Subcutaneous adipose tissue (tissue), 4 donors: Measurements from ENCODE around the gene TTLL9. TPM values are rescaled to one million over a fixed set of nuclear protein-coding genes. Genes with fewer than 3 reads are reported as not detected.

Experiments
- CTCF ChIP-seq: fragments of 450-650 bp; IDR thresholded peaks from one replicate; pipeline ENCODE4 v1.5.1; 2016; ENCODE audit warnings: low read depth, mild to moderate bottlenecking, control low read depth, antibody characterized with exemption, moderate library complexity
- total RNA-seq, 4 donors: library from RNA; depleted of rRNA; stranded (reverse); fragments of >200 nt; gene quantifications; one replicate each; pipeline ENCODE4 v1.1.0, GENCODE V29; 2016

The TTLL9 gene
- total RNA-seq, 4 donors from 2014 or later = 0.38 to 0.66 (median 0.51) TPM; not detected in 1

- TF ChIP-seq CTCF = no peak
Measured at GRCh38 chr20:31868853-31869672, 1.4 kb upstream of the TTLL9 start.

- TF ChIP-seq CTCF = no peak
Measured at GRCh38 chr20:31869673-31869941, 827 bp upstream of the TTLL9 start.

- no peak for TF ChIP-seq CTCF
Measured at GRCh38 chr20:31870726-31871617, 538 bp downstream of the TTLL9 start.

GRCh38 chr20:31871618-31871954 lies 1.2 kb downstream of the TTLL9 start:
- no peak for TF ChIP-seq CTCF

GRCh38 chr20:31872406-31872805 lies 2.0 kb downstream of the TTLL9 start:
- no peak for TF ChIP-seq CTCF

- no peak for TF ChIP-seq CTCF
Measured at GRCh38 chr20:31875671-31876070, 5.2 kb downstream of the TTLL9 start.

GRCh38 chr20:31877684-31878083 lies 7.2 kb downstream of the TTLL9 start:
- no peak for TF ChIP-seq CTCF
